ENCODE data around the gene GDPD3. TPM values are rescaled to one million over a fixed set of nuclear protein-coding genes. Genes with fewer than 3 reads are reported as not detected.
"Not testable (repeated sequence)": the region's sequence is repeated elsewhere in the genome, so short reads cannot be mapped to it uniquely, and the experiment has no call there.

The GDPD3 gene
- total and polyA plus RNA-seq, 2 experiments from 2014 or later: 0.94 to 1.4 TPM

- Histone ChIP-seq H4K20me1 (replicated peaks; ENCODE audit: insufficient read depth) (no peaks in the 10 kb centered on the region), H3F3A (replicated peaks; ENCODE audit: low read depth) (no peaks in the 10 kb centered on the region), H3K9me2 (ENCODE audit: insufficient read depth) (no peaks in the 10 kb centered on the region), H3K36me3 (ENCODE audit: insufficient read depth) (no peaks in the 10 kb centered on the region), H3K4me3 (no peak overlapping the region), H2AFZ (no peak overlapping the region), H3K27ac (ENCODE audit: low read depth) (no peak overlapping the region), H3K27me3 (ENCODE audit: insufficient read depth) (no peaks in the 10 kb centered on the region), H3K4me2 (no peak overlapping the region), H3K4me1 (ENCODE audit: insufficient read depth) (no peaks in the 10 kb centered on the region), H3K79me2 (replicated peaks; ENCODE audit: insufficient read depth) (no peaks in the 10 kb centered on the region)
- Mint-ChIP-seq H3K36me3 (ENCODE audit: low read depth) (no peaks in the 10 kb centered on the region), H3K27ac (no peak overlapping the region), H3K4me3 (no peak overlapping the region), H3K9me3 (no peaks in the 10 kb centered on the region), H3K4me1 (no peaks in the 10 kb centered on the region), H3K27me3 (ENCODE audit: insufficient read depth, low read depth, poor library complexity) (peaks cover 13% of the 10 kb centered on the region)
- no peak for TF ChIP-seq JUNB (IDR thresholded peaks at IDR 0.05; ENCODE audit: unreplicated experiment)
- no peak for ATAC-seq
- DNase-seq (ENCODE audit: low spot score): no peak
These were observed 14.7 kb upstream of the GDPD3 start for GRCh38 chr16:30127993-30128392.

DNA sequence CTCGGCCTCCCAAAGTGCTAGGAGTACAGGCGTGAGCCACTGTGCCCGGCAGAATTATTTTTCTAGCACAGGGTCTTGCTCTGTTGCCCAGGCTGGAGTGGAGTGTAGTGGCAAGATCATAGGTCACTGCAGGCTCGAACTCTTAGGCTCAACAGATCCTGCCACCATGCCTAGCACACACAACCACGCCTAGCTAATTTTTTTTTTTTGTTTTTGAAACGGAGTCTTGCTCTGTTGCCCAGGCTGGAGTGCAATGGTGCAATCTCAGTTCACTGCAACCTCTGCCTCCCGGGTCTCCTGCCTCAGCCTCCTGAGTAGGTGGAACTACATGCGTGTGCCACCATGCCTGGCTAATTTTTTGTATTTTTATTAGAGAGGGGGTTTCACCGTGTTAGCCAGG lies 12.4 kb upstream of the GDPD3 start:
- not testable (repeated sequence) for DNase-seq (ENCODE audit: low spot score); H4K20me1 ChIP-seq (replicated peaks; ENCODE audit: insufficient read depth); H3K27ac ChIP-seq (ENCODE audit: low read depth); H3K36me3 Mint-ChIP-seq (ENCODE audit: low read depth); H3K27me3 ChIP-seq (ENCODE audit: insufficient read depth); H3K4me3 Mint-ChIP-seq; H3K9me2 ChIP-seq (ENCODE audit: insufficient read depth); H3K27ac Mint-ChIP-seq; ATAC-seq; H3K4me2 ChIP-seq; H3K4me3 ChIP-seq; H3K36me3 ChIP-seq (ENCODE audit: insufficient read depth); H2AFZ ChIP-seq; H3K4me1 Mint-ChIP-seq; H3K79me2 ChIP-seq (replicated peaks; ENCODE audit: insufficient read depth); H3K4me1 ChIP-seq (ENCODE audit: insufficient read depth); H3F3A ChIP-seq (replicated peaks; ENCODE audit: low read depth); H3K9me3 Mint-ChIP-seq
- peaks cover 12% of the 10 kb centered on the region for H3K27me3 Mint-ChIP-seq (ENCODE audit: insufficient read depth, low read depth, poor library complexity)

DNA sequence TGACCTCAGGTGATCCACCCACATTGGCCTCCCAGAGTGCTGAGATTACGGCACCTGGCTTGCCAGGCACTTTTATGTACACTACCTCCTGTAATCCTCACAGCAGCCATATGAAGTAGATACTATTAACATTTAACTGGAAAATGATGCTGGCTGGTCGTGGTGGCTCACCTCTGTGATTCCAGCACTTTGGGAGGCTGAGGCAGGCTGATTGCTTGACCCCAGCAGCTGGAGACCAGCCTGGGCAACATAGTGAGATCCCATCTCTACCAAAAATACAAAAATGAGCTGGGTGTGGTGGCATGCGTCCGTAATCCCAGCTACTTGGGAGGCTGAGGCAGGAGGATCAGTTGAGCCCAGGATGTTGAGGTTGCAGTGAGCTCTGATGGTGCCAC lies 11.6 kb upstream of the GDPD3 start:
- Histone ChIP-seq H3K79me2 (replicated peaks; ENCODE audit: insufficient read depth) (no peaks in the 10 kb centered on the region), H3K4me3 (no peak overlapping the region), H2AFZ (no peak overlapping the region), H3K27me3 (ENCODE audit: insufficient read depth) (no peaks in the 10 kb centered on the region), H3K4me2 (no peak overlapping the region), H3K4me1 (ENCODE audit: insufficient read depth) (peaks cover 3% of the 10 kb centered on the region; the same call in 1 of the 2 replicates), H3K9me2 (ENCODE audit: insufficient read depth) (no peaks in the 10 kb centered on the region), H3F3A (replicated peaks; ENCODE audit: low read depth) (no peaks in the 10 kb centered on the region), H3K27ac (ENCODE audit: low read depth) (no peak overlapping the region), H4K20me1 (replicated peaks; ENCODE audit: insufficient read depth) (no peaks in the 10 kb centered on the region), H3K36me3 (ENCODE audit: insufficient read depth) (no peaks in the 10 kb centered on the region)
- no peak for DNase-seq (ENCODE audit: low spot score)
- no peak for ATAC-seq
- Mint-ChIP-seq H3K27ac (no peak overlapping the region), H3K27me3 (ENCODE audit: insufficient read depth, low read depth, poor library complexity) (peaks cover 12% of the 10 kb centered on the region), H3K4me1 (peaks cover 4% of the 10 kb centered on the region; the same call in 2 of the 3 replicates), H3K36me3 (ENCODE audit: low read depth) (no peaks in the 10 kb centered on the region), H3K4me3 (no peak overlapping the region), H3K9me3 (no peaks in the 10 kb centered on the region)
- TF ChIP-seq ZNF331 (CRISPR knock-in tag; IDR thresholded peaks at IDR 0.05; ENCODE audit: low read depth): no peak
- TF ChIP-seq POLR2AphosphoS5 (IDR thresholded peaks at IDR 0.05; ENCODE audit: low read depth): no peak
- TF ChIP-seq CREB1 (CRISPR knock-in tag; IDR thresholded peaks at IDR 0.05; ENCODE audit: low read depth): no peak
- no peak for TF ChIP-seq CTCF (conservative IDR thresholded peaks at IDR 0.05; ENCODE audit: low read depth in 2 of 2)
- TF ChIP-seq JUNB (IDR thresholded peaks at IDR 0.05; ENCODE audit: unreplicated experiment): no peak
- no peak for TF ChIP-seq ZNF114 (CRISPR knock-in tag; IDR thresholded peaks at IDR 0.05)
- TF ChIP-seq EZH2phosphoT487 (IDR thresholded peaks at IDR 0.05; ENCODE audit: unreplicated experiment): no peak
- TF ChIP-seq, protein P1, sequence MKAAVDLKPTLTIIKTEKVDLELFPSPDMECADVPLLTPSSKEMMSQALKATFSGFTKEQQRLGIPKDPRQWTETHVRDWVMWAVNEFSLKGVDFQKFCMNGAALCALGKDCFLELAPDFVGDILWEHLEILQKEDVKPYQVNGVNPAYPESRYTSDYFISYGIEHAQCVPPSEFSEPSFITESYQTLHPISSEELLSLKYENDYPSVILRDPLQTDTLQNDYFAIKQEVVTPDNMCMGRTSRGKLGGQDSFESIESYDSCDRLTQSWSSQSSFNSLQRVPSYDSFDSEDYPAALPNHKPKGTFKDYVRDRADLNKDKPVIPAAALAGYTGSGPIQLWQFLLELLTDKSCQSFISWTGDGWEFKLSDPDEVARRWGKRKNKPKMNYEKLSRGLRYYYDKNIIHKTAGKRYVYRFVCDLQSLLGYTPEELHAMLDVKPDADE (IDR thresholded peaks at IDR 0.05): no peak
- TF ChIP-seq EZH2 (IDR thresholded peaks at IDR 0.05; ENCODE audit: low read depth, unreplicated experiment): no peak
